Panc1 (cell line): Measurements from ENCODE around the gene DPP4. TPM values are rescaled to one million over a fixed set of nuclear protein-coding genes. Genes with fewer than 3 reads are reported as not detected.

Experiments
- ATAC-seq: fragments of 200-7000 bp; cut with Tn5 transposase; 2 replicates; pipeline ENCODE4 v1.9.1; 2020; ENCODE audit warnings: mild to moderate bottlenecking, moderate library complexity
- BruUV-seq: library from RNA; stranded (reverse); fragments of 400-500 nt; replicated peaks from 2 replicates; lab custom pipeline; 2021; lab: Mats Ljungman, UMichigan
- CTCF ChIA-PET: fragments of 300-600 bp; sonication (Branson Sonifier 250); formaldehyde crosslinking; loops from one replicate; lab custom pipeline; 2022; ENCODE audit warnings: antibody characterized with exemption; lab: Charles Lee
- POLR2A ChIA-PET: fragments of 300-600 bp; sonication (Branson Sonifier 250); formaldehyde crosslinking; loops from one replicate; lab custom pipeline; 2022; ENCODE audit warnings: antibody characterized with exemption; lab: Charles Lee
- DNase-seq: peaks from one replicate; pipeline ENCODE4 v3.0.0-alpha.2; 2010; ENCODE audit warnings: low read depth, low spot score
- H3K27ac ChIP-seq: 2 replicates; pipeline ENCODE4 v1.5.1; 2011; ENCODE audit warnings: mild to moderate bottlenecking, low read length, inconsistent platforms
- H3K27me3 ChIP-seq: fragments of 200-500 bp; sonication (Bioruptor generic); 2 replicates; pipeline ENCODE4 v1.6.0; 2014; ENCODE audit warnings: low read length, inconsistent platforms; ENCODE audit not compliant: control insufficient read depth, insufficient read depth
- H3K36me3 ChIP-seq: fragments of 200-500 bp; sonication (Bioruptor generic); 2 replicates; pipeline ENCODE4 v1.5.1; 2014; ENCODE audit warnings: inconsistent platforms, mild to moderate bottlenecking, low read length, moderate library complexity; ENCODE audit not compliant: control insufficient read depth, insufficient read depth
- H3K4me1 ChIP-seq: 2 replicates; pipeline ENCODE4 v1.5.1; 2011; ENCODE audit warnings: inconsistent platforms, mild to moderate bottlenecking, low read length, moderate library complexity; ENCODE audit not compliant: control insufficient read depth, insufficient read depth
- H3K4me3 ChIP-seq, 2 experiments: 2 replicates each; pipeline ENCODE4 v1.5.1; 2011 to 2012; ENCODE audit warnings: low read depth in 2 of 2, low read length in 2 of 2, mild to moderate bottlenecking in 2 of 2, inconsistent platforms in 1 of 2, moderate library complexity in 1 of 2
- H3K9me3 ChIP-seq: fragments of 200-500 bp; sonication (Bioruptor generic); 2 replicates; pipeline ENCODE4 v1.5.1; 2014; ENCODE audit warnings: low read depth, mild to moderate bottlenecking, inconsistent platforms, low read length, moderate library complexity; ENCODE audit not compliant: control insufficient read depth, insufficient read depth
- POLR2AphosphoS5 ChIP-seq: IDR thresholded peaks from 2 replicates; pipeline ENCODE4 v1.6.1; 2012; ENCODE audit warnings: mild to moderate bottlenecking, low read depth, low read length, moderate library complexity
- SIN3A ChIP-seq: IDR thresholded peaks from 2 replicates; pipeline ENCODE4 v1.6.1; 2012; ENCODE audit warnings: low read depth, mild to moderate bottlenecking, low read length, moderate library complexity, borderline replicate concordance; ENCODE audit not compliant: insufficient read depth
- TCF7L2 ChIP-seq: IDR thresholded peaks from 2 replicates; pipeline ENCODE4 v1.6.1; 2011; ENCODE audit warnings: mild to moderate bottlenecking, low read depth, low read length, inconsistent platforms
- in situ Hi-C: cut with HindIII; loops from 2 replicates; pipeline ENCODE4 v1.10.0; 2016; ENCODE audit warnings: low sequenced_read_pairs, low pct_unique_long_range_greater_than_20kb
- intact Hi-C: fragments of 100-400 bp; cut with micrococcal nuclease; formaldehyde crosslinking; loops from one replicate; pipeline ENCODE4 v1.10.0; 2022; ENCODE audit not compliant: unreplicated experiment
- total RNA-seq: library from RNA; stranded (reverse); gene quantifications from one replicate; pipeline ENCODE4 v1.2.1, GENCODE V29; 2021; ENCODE audit not compliant: unreplicated experiment
- TF ChIP-seq, protein P1 (sequence below), 2 experiments: IDR thresholded peaks; 2 replicates each; pipeline ENCODE4 v1.6.1; 2011 to 2012; ENCODE audit warnings: low read depth in 2 of 2, control low read depth in 1 of 2, low read length in 1 of 2, mild to moderate bottlenecking in 1 of 2, moderate library complexity in 1 of 2; ENCODE audit not compliant: insufficient read depth in 1 of 2
- TF ChIP-seq, protein P2 (sequence below): fragments of 450-650 bp; IDR thresholded peaks from 2 replicates; pipeline ENCODE4 v1.5.1; 2017; ENCODE audit warnings: mild to moderate bottlenecking

Gene DPP4
- total RNA-seq, 1 experiment from 2014 or later: 0.23 TPM

DNA sequence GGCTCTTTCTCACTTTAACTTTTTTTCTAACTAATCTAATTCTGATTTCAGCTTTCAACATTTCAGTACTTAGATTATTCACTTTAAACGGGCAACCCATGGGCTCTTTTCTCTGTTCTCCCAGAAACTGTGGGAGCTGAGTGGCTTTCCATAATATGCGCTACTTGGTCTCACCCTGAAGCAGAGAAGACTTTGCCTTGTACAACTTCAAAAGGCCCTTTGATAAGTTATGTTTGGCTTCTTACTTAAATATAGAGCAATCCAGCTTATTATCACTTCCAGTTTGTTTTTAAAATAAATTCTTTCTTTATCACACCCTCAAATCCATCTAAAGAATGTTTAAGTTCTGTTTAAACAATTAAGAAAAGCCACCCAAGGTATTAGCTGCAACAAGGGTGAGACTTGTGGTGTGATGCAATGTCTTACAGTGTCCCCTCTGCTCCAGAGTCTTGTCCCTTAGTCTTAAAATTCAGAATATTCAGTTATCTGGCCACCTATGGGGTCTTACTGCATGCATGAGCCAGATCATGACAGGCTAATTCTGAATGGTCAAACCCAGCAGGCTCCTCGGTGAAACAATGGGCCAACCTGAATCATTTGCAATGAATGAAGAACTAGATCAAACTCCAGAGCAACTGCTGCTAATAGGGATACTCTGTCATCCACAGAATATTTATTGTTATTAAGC lies 39.2 kb upstream of the DPP4 start:
- no peak overlapping the region for H3K27ac ChIP-seq
- BruUV-seq: no TSS peak
- H3K9me3 ChIP-seq: no peaks in the 10 kb centered on the region
- in situ Hi-C loops (no loop called here), intact Hi-C loops (no loop called here)
- DNase-seq: no peak
- TF ChIP-seq, protein P1, sequence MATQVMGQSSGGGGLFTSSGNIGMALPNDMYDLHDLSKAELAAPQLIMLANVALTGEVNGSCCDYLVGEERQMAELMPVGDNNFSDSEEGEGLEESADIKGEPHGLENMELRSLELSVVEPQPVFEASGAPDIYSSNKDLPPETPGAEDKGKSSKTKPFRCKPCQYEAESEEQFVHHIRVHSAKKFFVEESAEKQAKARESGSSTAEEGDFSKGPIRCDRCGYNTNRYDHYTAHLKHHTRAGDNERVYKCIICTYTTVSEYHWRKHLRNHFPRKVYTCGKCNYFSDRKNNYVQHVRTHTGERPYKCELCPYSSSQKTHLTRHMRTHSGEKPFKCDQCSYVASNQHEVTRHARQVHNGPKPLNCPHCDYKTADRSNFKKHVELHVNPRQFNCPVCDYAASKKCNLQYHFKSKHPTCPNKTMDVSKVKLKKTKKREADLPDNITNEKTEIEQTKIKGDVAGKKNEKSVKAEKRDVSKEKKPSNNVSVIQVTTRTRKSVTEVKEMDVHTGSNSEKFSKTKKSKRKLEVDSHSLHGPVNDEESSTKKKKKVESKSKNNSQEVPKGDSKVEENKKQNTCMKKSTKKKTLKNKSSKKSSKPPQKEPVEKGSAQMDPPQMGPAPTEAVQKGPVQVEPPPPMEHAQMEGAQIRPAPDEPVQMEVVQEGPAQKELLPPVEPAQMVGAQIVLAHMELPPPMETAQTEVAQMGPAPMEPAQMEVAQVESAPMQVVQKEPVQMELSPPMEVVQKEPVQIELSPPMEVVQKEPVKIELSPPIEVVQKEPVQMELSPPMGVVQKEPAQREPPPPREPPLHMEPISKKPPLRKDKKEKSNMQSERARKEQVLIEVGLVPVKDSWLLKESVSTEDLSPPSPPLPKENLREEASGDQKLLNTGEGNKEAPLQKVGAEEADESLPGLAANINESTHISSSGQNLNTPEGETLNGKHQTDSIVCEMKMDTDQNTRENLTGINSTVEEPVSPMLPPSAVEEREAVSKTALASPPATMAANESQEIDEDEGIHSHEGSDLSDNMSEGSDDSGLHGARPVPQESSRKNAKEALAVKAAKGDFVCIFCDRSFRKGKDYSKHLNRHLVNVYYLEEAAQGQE (IDR thresholded peaks at IDR 0.05; ENCODE audit: insufficient read depth in 1 of 2, low read depth in 2 of 2, low read length in 1 of 2): no peak
- no peak for TF ChIP-seq TCF7L2
- no peaks in the 10 kb centered on the region for H3K36me3 ChIP-seq
- no peaks in the 10 kb centered on the region for H3K4me1 ChIP-seq
- ChIA-PET POLR2A (no interaction called here), CTCF (no interaction called here)
- no peak for ATAC-seq
- no peaks in the 10 kb centered on the region for H3K27me3 ChIP-seq
- no peak overlapping the region for H3K4me3 ChIP-seq

DNA sequence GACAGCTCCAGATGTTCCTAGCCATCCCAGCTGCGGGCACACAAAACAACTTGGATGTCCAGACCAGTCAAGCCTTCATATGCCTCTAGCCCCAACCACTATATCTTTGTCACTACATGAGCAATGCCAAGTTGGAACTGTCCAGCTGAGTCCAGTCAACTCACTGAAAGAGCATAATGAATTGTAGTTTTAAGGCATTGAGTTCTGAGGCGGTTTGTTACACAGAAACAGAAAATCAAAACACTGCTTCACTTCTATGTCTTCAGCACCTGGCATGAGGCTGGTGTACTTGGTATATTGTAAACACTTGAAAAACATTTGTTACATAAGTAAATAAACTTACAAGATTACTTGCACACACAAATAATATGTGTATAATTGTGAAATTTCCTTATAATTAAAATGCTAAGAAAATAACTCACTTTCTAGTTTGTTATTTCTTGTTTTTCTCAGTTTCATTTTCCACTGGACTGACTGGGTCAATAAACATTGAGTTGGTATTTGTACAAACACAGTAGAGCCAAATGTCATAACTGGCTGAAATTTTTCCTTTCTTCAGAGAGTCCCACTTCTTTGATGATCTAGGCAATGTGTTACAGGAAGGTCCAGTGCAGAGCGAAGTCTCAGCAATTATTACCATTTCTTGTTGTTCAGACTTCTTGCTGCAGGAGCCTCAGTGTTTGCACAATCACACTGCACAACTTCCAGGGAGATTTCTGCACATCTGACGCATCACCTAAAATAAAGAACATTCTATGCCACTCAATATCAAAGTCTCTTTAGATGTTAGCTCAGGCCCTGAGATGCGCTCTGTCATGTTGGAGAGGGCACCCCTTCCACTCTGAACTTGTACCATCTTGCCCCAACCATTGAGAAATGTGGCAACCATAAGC lies 38.2 kb upstream of the DPP4 start:
- no peak overlapping the region for H3K4me3 ChIP-seq
- no peak for DNase-seq
- intact Hi-C loops: no loop called here
- H3K9me3 ChIP-seq: no peaks in the 10 kb centered on the region
- TF ChIP-seq SIN3A: no peak
- no peak for TF ChIP-seq TCF7L2
- TF ChIP-seq, protein P2, sequence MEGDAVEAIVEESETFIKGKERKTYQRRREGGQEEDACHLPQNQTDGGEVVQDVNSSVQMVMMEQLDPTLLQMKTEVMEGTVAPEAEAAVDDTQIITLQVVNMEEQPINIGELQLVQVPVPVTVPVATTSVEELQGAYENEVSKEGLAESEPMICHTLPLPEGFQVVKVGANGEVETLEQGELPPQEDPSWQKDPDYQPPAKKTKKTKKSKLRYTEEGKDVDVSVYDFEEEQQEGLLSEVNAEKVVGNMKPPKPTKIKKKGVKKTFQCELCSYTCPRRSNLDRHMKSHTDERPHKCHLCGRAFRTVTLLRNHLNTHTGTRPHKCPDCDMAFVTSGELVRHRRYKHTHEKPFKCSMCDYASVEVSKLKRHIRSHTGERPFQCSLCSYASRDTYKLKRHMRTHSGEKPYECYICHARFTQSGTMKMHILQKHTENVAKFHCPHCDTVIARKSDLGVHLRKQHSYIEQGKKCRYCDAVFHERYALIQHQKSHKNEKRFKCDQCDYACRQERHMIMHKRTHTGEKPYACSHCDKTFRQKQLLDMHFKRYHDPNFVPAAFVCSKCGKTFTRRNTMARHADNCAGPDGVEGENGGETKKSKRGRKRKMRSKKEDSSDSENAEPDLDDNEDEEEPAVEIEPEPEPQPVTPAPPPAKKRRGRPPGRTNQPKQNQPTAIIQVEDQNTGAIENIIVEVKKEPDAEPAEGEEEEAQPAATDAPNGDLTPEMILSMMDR: no peak
- TF ChIP-seq, protein P1 (IDR thresholded peaks at IDR 0.05; ENCODE audit: insufficient read depth in 1 of 2, low read depth in 2 of 2, low read length in 1 of 2): no peak
- TF ChIP-seq POLR2AphosphoS5: no peak
- no peaks in the 10 kb centered on the region for H3K27me3 ChIP-seq
- ChIA-PET CTCF (no interaction called here), POLR2A (no interaction called here)
- H3K4me1 ChIP-seq: no peaks in the 10 kb centered on the region
- no peaks in the 10 kb centered on the region for H3K36me3 ChIP-seq
- no peak for ATAC-seq
- in situ Hi-C loops: no loop called here
- H3K27ac ChIP-seq: no peak overlapping the region
- no TSS peak for BruUV-seq
